ENCODE results near the gene ARID1A.
A peak's percentile ranks its signal among the peaks of the same experiment; 100 is the strongest.
"Not testable (repeated sequence)": the region's sequence is repeated elsewhere in the genome, so short reads cannot be mapped to it uniquely, and the experiment has no call there.

- TF ChIP-seq CTCF (conservative IDR thresholded peaks at IDR 0.05), result peak; percentile 86
- TF ChIP-seq ZFX (IDR thresholded peaks at IDR 0.05), result not testable (repeated sequence)
Observed at GRCh38 chr1:26810105-26810504, 114.3 kb downstream of the ARID1A start.

Data from C4-2B (cell line).